LNCaP clone FGC (cell line): ENCODE measurements around the gene SORBS2.

Experiments used
- DNase-seq: peaks from one replicate; pipeline ENCODE4 v3.0.0-alpha.2; 2011; ENCODE audit warnings: low read depth
- H3K4me3 ChIP-seq: 2 replicates; pipeline ENCODE4 v1.5.1; 2011; ENCODE audit warnings: mild to moderate bottlenecking, low read depth, low read length, control low read depth
- TF ChIP-seq, protein P1 (sequence below): IDR thresholded peaks from 2 replicates; pipeline ENCODE4 v1.5.1; 2012; ENCODE audit warnings: mild to moderate bottlenecking; ENCODE audit not compliant: control insufficient read depth, insufficient read depth; ENCODE audit errors: extremely low read depth

Gene SORBS2

DNA sequence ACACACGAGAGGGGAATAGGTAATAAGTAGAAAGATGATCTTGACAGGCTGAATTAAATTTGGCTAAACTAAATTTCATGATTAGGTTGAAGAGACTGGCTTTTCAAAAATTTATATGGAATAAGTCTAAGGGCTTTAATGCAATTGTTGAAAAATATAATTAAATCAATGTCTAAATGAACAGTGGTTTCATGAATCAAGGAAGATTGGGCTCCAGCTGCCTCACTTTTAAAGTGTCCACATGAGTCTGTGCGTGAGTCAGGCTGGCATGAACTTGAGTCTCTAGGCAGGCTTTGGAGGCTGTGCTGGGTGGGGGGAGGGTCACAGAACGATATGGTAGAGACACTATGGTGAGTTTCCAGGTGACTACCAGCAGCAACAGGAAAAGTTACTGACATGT, 111.9 kb downstream of the SORBS2 start:
- TF ChIP-seq, protein P1, sequence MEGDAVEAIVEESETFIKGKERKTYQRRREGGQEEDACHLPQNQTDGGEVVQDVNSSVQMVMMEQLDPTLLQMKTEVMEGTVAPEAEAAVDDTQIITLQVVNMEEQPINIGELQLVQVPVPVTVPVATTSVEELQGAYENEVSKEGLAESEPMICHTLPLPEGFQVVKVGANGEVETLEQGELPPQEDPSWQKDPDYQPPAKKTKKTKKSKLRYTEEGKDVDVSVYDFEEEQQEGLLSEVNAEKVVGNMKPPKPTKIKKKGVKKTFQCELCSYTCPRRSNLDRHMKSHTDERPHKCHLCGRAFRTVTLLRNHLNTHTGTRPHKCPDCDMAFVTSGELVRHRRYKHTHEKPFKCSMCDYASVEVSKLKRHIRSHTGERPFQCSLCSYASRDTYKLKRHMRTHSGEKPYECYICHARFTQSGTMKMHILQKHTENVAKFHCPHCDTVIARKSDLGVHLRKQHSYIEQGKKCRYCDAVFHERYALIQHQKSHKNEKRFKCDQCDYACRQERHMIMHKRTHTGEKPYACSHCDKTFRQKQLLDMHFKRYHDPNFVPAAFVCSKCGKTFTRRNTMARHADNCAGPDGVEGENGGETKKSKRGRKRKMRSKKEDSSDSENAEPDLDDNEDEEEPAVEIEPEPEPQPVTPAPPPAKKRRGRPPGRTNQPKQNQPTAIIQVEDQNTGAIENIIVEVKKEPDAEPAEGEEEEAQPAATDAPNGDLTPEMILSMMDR: no peak
- H3K4me3 ChIP-seq: no peak overlapping the region
- DNase-seq: no peak

DNA sequence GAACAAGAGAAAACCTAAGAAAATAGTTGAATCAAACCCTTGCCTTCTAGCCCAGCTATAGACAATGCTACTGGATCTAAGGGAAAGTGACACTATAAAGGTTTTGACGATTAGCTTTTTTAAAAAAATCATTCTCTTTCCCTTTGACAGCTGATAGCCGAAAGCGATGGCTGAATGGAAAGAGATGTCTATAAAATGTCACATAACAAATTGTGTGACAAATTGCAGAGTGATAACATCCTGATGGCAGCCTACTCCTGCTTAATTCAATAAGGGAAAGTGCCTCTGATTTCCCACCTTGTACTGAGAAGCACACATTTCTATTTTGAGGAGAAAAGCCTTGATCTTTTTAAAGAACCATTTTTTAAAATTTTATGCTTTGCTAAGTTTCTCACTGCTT, 114.5 kb downstream of the SORBS2 start:
- TF ChIP-seq, protein P1: no peak

DNA sequence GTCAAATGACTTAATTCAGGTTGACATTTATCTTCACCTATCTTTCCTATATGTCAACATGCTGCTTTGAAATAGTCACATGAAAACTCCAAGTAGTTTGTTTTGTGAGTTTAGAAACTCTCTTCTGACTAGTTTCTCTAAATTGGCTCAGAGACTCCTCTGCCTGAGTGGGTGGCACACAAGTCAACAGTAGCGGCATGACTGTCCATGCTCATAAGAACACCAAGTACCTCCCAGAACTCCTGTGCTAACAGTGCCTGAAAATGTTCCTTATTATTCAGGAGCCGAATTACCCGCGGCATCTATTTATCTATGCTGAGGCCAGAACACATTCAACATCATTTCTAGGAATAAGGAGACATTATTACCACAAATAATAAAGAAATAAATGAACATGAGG, 116.3 kb downstream of the SORBS2 start:
- no peak overlapping the region for H3K4me3 ChIP-seq
- TF ChIP-seq, protein P1: no peak
- DNase-seq: peak; percentile 3

More for the DNA sequence above, 114.5 kb downstream of the SORBS2 start:
- DNase-seq: no peak
- H3K4me3 ChIP-seq: no peak overlapping the region

DNA sequence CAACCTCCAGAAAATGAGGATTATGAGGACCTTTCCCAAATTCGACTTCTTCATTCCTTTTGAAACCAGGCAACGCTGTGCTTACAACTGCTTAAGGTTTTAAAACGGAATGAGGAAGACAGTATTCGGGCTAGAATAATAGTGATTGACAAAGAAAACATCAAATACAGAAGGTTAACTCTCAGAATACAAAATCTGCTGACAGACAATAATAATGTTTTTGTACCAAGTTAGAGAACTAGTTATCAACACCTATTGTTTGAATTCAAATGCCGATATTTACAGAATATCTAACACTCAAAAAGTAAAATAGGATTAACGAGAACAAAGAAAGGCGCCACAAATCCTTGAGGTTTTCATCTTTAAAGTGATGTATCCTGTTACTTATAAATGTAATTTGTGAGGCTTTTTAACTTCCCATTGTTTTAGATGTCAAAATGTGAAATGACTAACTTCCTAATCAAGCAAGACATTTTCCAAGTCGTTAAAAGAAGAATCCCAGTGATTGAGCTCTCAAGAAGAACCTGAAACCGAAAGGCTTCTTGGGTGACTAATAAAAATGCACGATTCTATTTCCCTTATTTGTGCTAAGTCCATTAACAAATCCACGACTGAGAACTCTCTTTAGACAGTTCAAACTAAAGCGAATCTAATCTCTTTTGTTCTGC, 118.3 kb downstream of the SORBS2 start:
- TF ChIP-seq, protein P1: no peak
- no peak overlapping the region for H3K4me3 ChIP-seq
- no peak for DNase-seq

DNA sequence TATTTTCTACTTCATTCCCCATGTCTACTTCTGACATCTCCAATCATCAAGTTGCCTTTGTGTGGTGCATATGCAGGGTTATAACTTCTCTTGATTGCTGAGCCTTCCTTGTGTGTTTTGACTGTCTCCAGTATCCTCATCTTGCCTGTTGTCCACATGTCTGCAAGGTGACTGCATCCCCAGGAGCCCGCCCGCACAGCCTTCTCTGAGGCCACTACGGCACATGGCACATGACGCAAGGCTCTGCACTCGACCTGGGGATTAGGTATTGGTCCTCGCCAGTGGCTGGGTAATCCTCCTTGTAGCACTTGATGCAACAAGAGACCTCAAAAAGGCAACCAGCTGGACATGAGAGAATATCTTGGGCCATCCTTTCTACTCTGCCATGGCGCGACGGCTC, 122.6 kb downstream of the SORBS2 start:
- H3K4me3 ChIP-seq: no peak overlapping the region
- TF ChIP-seq, protein P1: no peak
- no peak for DNase-seq

DNA sequence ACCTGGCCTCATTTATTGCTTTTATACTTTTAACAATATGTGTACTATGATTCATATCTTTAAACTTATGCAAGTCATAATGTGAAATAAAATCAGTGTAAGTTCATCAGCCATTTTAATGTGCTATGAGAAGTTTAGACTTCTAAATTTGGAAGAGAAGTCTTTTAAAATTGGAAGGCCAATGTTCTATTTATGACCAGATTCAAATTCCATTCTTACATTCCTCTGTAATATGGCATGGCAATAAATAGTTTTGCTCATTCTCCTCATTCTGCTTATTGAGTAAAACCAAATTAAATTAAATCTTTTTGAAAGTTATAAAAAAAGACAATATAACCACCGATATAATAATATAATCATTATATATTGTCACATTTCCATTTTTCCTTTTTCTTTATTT, 126.2 kb downstream of the SORBS2 start:
- TF ChIP-seq, protein P1: no peak
- no peak for DNase-seq
- H3K4me3 ChIP-seq: no peak overlapping the region

DNA sequence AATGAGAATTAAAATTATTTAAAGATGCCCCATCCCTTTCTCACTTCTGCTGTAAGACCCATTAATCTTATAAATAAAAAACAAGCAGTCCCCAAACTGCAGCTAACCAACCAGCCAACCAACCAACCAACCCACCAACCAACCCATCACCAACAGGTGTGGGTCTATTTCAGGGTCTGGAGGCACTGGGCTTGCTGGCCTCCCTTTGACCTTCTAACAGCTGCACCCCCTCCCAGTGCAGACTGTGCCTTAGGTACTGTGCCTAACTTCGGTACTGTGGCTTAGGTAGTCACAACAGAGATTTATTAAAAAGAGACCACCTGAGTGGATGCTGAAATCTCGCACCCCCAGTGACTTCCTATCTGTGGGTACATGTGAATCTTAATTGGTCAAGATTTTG, 128.1 kb downstream of the SORBS2 start:
- TF ChIP-seq, protein P1: no peak
- no peak overlapping the region for H3K4me3 ChIP-seq
- DNase-seq: no peak
